Ovary (tissue), 9 donors: ENCODE measurements around the gene ADGRF5. TPM values are rescaled to one million over a fixed set of nuclear protein-coding genes. Genes with fewer than 3 reads are reported as not detected.
"Not testable (repeated sequence)": the region's sequence is repeated elsewhere in the genome, so short reads cannot be mapped to it uniquely, and the experiment has no call there.

ENCODE experiments used
- DNase-seq, 5 donors: peaks; one replicate each; pipeline ENCODE4 v3.0.0-alpha.2; 2019 to 2020
- H3K27ac ChIP-seq, 2 donors: fragments of 200-600 bp; one replicate each; pipeline versions ENCODE4 v1.5.1 to v1.8.0; 2019 to 2022
- H3K27me3 ChIP-seq: fragments of 200-600 bp; one replicate; pipeline ENCODE4 v1.8.0; 2022
- H3K36me3 ChIP-seq: fragments of 200-600 bp; sonication (generic); one replicate; pipeline ENCODE4 v1.5.1; 2019
- H3K4me1 ChIP-seq: one replicate; pipeline ENCODE4 v1.8.1; 2013; ENCODE audit warnings: mild to moderate bottlenecking, moderate library complexity; ENCODE audit not compliant: insufficient read depth
- H3K4me3 ChIP-seq: fragments of 200-600 bp; sonication (generic); one replicate; pipeline ENCODE4 v1.5.1; 2017
- H3K9me3 ChIP-seq, 2 donors: fragments of 200-600 bp in 1 of 2; sonication (generic) in 1 of 2; one replicate each; pipeline versions ENCODE4 v1.5.1 to v1.8.1; 2013 to 2019; ENCODE audit warnings: mild to moderate bottlenecking in 1 of 2, moderate library complexity in 1 of 2
- CTCF ChIP-seq, 3 donors: fragments of 450-650 bp in 2 of 3; fragments of 200-600 bp in 1 of 3; IDR thresholded peaks; one replicate each; pipeline versions ENCODE4 v1.5.1 to v1.8.0; 2016 to 2022; ENCODE audit warnings: antibody characterized with exemption in 3 of 3, mild to moderate bottlenecking in 1 of 3
- EP300 ChIP-seq: sonication (generic); formaldehyde crosslinking; IDR thresholded peaks from one replicate; pipeline ENCODE4 v1.6.1; 2017; ENCODE audit warnings: antibody characterized with exemption
- POLR2A ChIP-seq: fragments of 450-650 bp; IDR thresholded peaks from one replicate; pipeline ENCODE4 v1.6.1; 2017; ENCODE audit warnings: antibody characterized with exemption, mild to moderate bottlenecking, moderate library complexity
- WGBS, 3 donors: extraction: QIAGEN DNeasy Blood & Tissue Kit in 1 of 3; methylation state at CpG; one replicate each; pipeline versions ENCODE4 v1.1.5 to v1.1.7; 2013 to 2017; 5-methylcytosine and 5-hydroxymethylcytosine counted together
- intact Hi-C, 4 donors: fragments of 100-400 bp; cut with DNase I; formaldehyde crosslinking; loops; one replicate each; pipeline versions ENCODE4 v1.11.0 to v1.15.1; 2022 to 2023
- polyA plus RNA-seq, 2 donors: library from polyadenylated mRNA; stranded (reverse); fragments of 200-250 nt in 1 of 2; fragments of 350-450 nt in 1 of 2; fragmentation: Illumina TruSeq in 1 of 2; extraction: RNeasy Lipid Tissue Mini Kit (QIAGEN cat#74804) in 1 of 2; gene quantifications; one replicate each; pipeline ENCODE4 v1.2.3, GENCODE V29; 2013 to 2014
- total RNA-seq, 7 donors: library from RNA; depleted of rRNA in 2 of 7; stranded (reverse); fragments of >200 nt in 2 of 7; fragmentation: NEBNext Ultra II Directional in 3 of 7; extraction: Animal tissue kit (Norgen Biotek cat#: 25700) in 3 of 7; gene quantifications; one replicate each; pipeline versions ENCODE4 v1.1.0 to v1.2.4, GENCODE V29; 2016 to 2023
- donor health status: DM: no; HTN: no; CAD: no; lungs with moderate emphysema.
- donor health status: DM: no; HTN: no; CAD: no.
- donor health status: Bipolar disorder and iron deficiency.
- donor health status: DM: yes; HTN: yes; CAD: no.
- donor health status: DM: no; HTN: no; CAD: no.
- donor health status: DM: yes; HTN: yes; CAD: no.

ADGRF5 gene
- total and polyA plus RNA-seq, 9 donors: 4.7 to 41.2 (median 10.6) TPM

GRCh38 chr6:46849361-46849690, 72.4 kb downstream of the ADGRF5 start:
- intact Hi-C loops: loop anchor here in 2 of 4 donors (2.0 to 10.0 kb wide), 3 partner anchors 198 to 465 kb away; partner anchors contain the start of gene TNFRSF21 (in 1 of the 2)
- DNase-seq: no peak
- H3K36me3 ChIP-seq: no peaks in the 10 kb centered on the region
- 52 to 64% (median 53%) methylated on average over 5 of the region's 5 CpGs for WGBS, 3 donors
- peaks cover 1% of the 10 kb centered on the region for H3K4me1 ChIP-seq
- H3K4me3 ChIP-seq: no peak overlapping the region
- no peaks in the 10 kb centered on the region for H3K27me3 ChIP-seq
- H3K9me3 ChIP-seq: no peaks in the 10 kb centered on the region
- no peak overlapping the region for H3K27ac ChIP-seq
- TF ChIP-seq POLR2A (no peak), EP300 (no peak), CTCF (IDR thresholded peaks at IDR 0.05) (no peak)

- intact Hi-C loops: loop anchor here in 2 of 4 donors (2.0 to 10.0 kb wide), 3 partner anchors 198 to 466 kb away; partner anchors contain the start of gene TNFRSF21 (in 1 of the 2)
- WGBS, 3 donors: 4 to 6% (median 5%) methylated on average over 25 of the region's 25 CpGs
These were observed 72.9 kb downstream of the ADGRF5 start for GRCh38 chr6:46848684-46849360.

GRCh38 chr6:46845126-46845525, 76.6 kb downstream of the ADGRF5 start:
- peaks cover 1% of the 10 kb centered on the region for H3K4me1 ChIP-seq
- 17 to 44% (median 25%) methylated on average over 5 of the region's 5 CpGs for WGBS, 3 donors
- TF ChIP-seq CTCF (IDR thresholded peaks at IDR 0.05) (no peak), EP300 (no peak), POLR2A (no peak)
- no peak overlapping the region for H3K4me3 ChIP-seq
- no peak overlapping the region for H3K27ac ChIP-seq
- DNase-seq: no peak
- H3K27me3 ChIP-seq: no peaks in the 10 kb centered on the region
- intact Hi-C loops: loop anchor here in 2 of 4 donors (5.0 to 10.0 kb wide), 2 partner anchors 202 to 470 kb away; no protein-coding TSS in a partner anchor
- H3K9me3 ChIP-seq: no peaks in the 10 kb centered on the region
- H3K36me3 ChIP-seq: no peaks in the 10 kb centered on the region

More at GRCh38 chr6:46848684-46849360, 72.9 kb downstream of the ADGRF5 start:
- H3K36me3 ChIP-seq: no peaks in the 10 kb centered on the region
- no peaks in the 10 kb centered on the region for H3K9me3 ChIP-seq
- TF ChIP-seq POLR2A: no peak
- peak; percentile 76 to 93 (median 86) for TF ChIP-seq CTCF (IDR thresholded peaks at IDR 0.05)
- no peak for TF ChIP-seq EP300
- H3K27me3 ChIP-seq: no peaks in the 10 kb centered on the region
- H3K27ac ChIP-seq: no peak overlapping the region
- no peak overlapping the region for H3K4me3 ChIP-seq
- peak; percentile 68 to 87 (median 81) for DNase-seq
- peaks cover 1% of the 10 kb centered on the region for H3K4me1 ChIP-seq

GRCh38 chr6:46842252-46842846, 79.4 kb downstream of the ADGRF5 start:
- intact Hi-C loops: loop anchor here in 1 of 4 donors (10.0 kb wide), 1 partner anchor 472 kb away; no protein-coding TSS in a partner anchor
- not testable (repeated sequence) for H3K27me3 ChIP-seq

GRCh38 chr6:46838033-46838432, 83.7 kb downstream of the ADGRF5 start:
- intact Hi-C loops: no loop called here

More at GRCh38 chr6:46842252-46842846, 79.4 kb downstream of the ADGRF5 start:
- WGBS, 3 donors: 77 to 87% (median 79%) methylated on average over 6 of the region's 6 CpGs
- H3K27ac ChIP-seq, H3K4me3 ChIP-seq, H3K9me3 ChIP-seq, H3K4me1 ChIP-seq, H3K36me3 ChIP-seq, DNase-seq: not testable (repeated sequence)

GRCh38 chr6:46834991-46835390, 86.7 kb downstream of the ADGRF5 start:
- H3K4me3 ChIP-seq, H3K27me3 ChIP-seq, H3K9me3 ChIP-seq, H3K4me1 ChIP-seq, DNase-seq, intact Hi-C loops, H3K27ac ChIP-seq, H3K36me3 ChIP-seq: not testable (repeated sequence)
- WGBS, 3 donors: 84 to 93% (median 86%) methylated on average over 2 of the region's 2 CpGs

More at GRCh38 chr6:46838033-46838432, 83.7 kb downstream of the ADGRF5 start:
- DNase-seq: no peak
- H3K4me1 ChIP-seq: no peaks in the 10 kb centered on the region
- TF ChIP-seq CTCF (IDR thresholded peaks at IDR 0.05) (no peak), POLR2A (no peak)
- H3K36me3 ChIP-seq: no peaks in the 10 kb centered on the region
- H3K27ac ChIP-seq: no peak overlapping the region
- WGBS, 3 donors: 97 to 98% (median 97%) methylated on average over 2 of the region's 2 CpGs
- H3K27me3 ChIP-seq: no peaks in the 10 kb centered on the region
- no peak overlapping the region for H3K4me3 ChIP-seq
- H3K9me3 ChIP-seq: no peaks in the 10 kb centered on the region

- H3K36me3 ChIP-seq, H3K27me3 ChIP-seq, H3K4me3 ChIP-seq, intact Hi-C loops, H3K4me1 ChIP-seq, DNase-seq, H3K9me3 ChIP-seq, H3K27ac ChIP-seq: not testable (repeated sequence)
- 58 to 79% (median 59%) methylated on average over 7 of the region's 7 CpGs for WGBS, 3 donors
These were observed 87.4 kb downstream of the ADGRF5 start for GRCh38 chr6:46834257-46834916.
